Bone marrow (tissue), 2 donors: ENCODE results near the gene GALNT14.

Experiments
- DNase-seq, 2 donors: peaks; one replicate each; lab custom pipeline; 2025; lab: John Stamatoyannopoulos, UW

GALNT14 gene

GRCh38 chr2:31058096-31059035 lies 79.9 kb downstream of the GALNT14 start:
- DNase-seq, result no peak

DNA sequence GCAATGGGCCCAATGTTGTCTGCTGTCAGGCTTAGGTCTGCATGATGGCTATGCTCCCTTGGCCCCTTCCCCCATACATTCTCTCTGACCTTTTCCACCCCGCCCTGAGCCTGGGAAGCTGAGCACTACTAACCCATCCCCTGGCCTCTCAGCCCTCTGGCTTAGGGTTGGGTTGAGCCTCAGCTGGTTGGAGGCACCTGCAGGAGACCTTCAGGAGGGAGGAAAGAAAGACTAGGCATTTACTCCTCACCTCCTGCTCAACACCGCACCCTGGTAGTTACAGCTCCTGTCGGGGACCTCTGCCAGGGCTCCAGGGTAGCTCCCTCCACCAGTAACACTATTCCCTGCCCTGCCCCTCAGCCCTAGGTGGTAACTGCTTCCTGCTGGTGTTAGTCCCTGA lies 80.5 kb downstream of the GALNT14 start:
- no peak for DNase-seq

DNA sequence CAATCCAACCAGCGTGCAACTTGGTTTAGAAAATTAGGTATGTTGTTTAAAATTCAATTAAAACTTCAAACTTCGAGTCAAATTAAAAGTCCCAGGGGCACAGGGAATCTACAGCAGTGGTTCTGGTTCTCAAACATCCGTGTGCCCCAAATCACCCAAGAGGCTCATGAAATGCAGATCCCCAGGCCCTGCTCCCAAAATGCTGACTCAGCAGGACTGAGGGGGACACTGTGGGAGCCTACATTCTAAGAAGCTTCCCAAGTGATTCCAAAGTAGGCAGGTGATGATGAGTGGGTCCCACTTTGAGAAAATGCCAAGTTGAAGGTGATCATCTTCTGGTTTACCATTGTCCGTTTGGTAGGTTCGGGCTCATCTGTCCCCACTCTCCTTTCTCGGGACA lies 82.3 kb downstream of the GALNT14 start:
- DNase-seq, result no peak

GRCh38 chr2:31054842-31055388 lies 83.3 kb downstream of the GALNT14 start:
- DNase-seq, result no peak

- no peak for DNase-seq
These were observed 84.1 kb downstream of the GALNT14 start for GRCh38 chr2:31053929-31054782.

GRCh38 chr2:31052284-31052683 lies 86.0 kb downstream of the GALNT14 start:
- DNase-seq, result no peak

- DNase-seq, result no peak
These were observed 86.7 kb downstream of the GALNT14 start for GRCh38 chr2:31051258-31052140.

- no peak for DNase-seq
These were observed 88.2 kb downstream of the GALNT14 start for GRCh38 chr2:31049916-31050588.

- DNase-seq, result no peak
These were observed 89.0 kb downstream of the GALNT14 start for GRCh38 chr2:31049264-31049663.

DNA sequence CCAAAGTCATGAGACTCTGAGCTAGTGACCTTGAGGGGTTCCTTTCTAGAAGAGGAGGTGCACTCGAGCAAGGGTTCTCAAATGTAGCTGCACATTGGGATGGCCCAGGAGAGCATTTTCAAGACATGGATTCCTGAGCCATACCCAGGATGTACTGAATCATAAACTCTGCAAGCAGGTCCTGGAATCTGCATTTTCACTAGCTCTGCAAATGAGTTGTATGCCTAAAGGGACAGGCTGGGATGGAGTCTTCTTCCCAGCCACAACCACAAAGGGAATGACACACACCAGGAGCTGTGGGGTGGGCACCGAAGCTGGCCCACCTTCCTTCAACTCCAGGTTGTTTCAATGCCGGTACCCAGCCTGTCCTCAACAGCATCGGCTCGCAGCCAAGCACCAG lies 90.6 kb downstream of the GALNT14 start:
- DNase-seq, result no peak

- no peak for DNase-seq
These were observed 99.9 kb downstream of the GALNT14 start for GRCh38 chr2:31038385-31038784.

GRCh38 chr2:31037058-31037457 lies 101.2 kb downstream of the GALNT14 start:
- no peak for DNase-seq

- no peak for DNase-seq
These were observed 105.2 kb downstream of the GALNT14 start for GRCh38 chr2:31033032-31033431.

GRCh38 chr2:31032475-31032874 lies 105.8 kb downstream of the GALNT14 start:
- DNase-seq, result no peak

GRCh38 chr2:31031132-31031706 lies 107.0 kb downstream of the GALNT14 start:
- DNase-seq, result no peak

GRCh38 chr2:31028417-31028816 lies 109.8 kb downstream of the GALNT14 start:
- no peak for DNase-seq

- DNase-seq, result no peak
These were observed 110.7 kb downstream of the GALNT14 start for GRCh38 chr2:31027549-31027948.

- no peak for DNase-seq
These were observed 114.7 kb downstream of the GALNT14 start for GRCh38 chr2:31023541-31023940.

- DNase-seq, result no peak
These were observed 117.5 kb downstream of the GALNT14 start for GRCh38 chr2:31020713-31021112.

- DNase-seq, result no peak
These were observed 120.0 kb downstream of the GALNT14 start for GRCh38 chr2:31018280-31018679.

DNA sequence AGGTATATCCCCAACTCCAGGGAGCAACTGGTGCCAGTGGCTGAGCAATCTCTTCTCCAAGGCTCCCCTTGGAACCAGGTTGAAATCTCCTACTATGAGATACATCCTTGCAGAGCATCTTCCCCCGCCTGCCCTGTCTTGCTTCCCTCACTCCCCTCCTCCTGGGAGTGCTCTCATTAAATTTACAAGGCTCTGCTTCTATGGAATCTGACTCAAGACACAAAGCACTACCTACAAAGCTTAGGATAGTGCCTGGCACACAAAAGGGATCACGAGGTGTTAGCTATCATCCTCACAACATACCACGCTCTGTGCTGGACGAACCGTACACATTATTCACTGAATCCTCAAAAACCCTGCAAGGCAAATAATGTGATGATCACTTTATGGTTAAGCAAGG lies 121.6 kb downstream of the GALNT14 start:
- no peak for DNase-seq
